ENCODE measurements around the gene MYO7B. TPM values are rescaled to one million over a fixed set of nuclear protein-coding genes. Genes with fewer than 3 reads are reported as not detected.
A peak's percentile ranks its signal among the peaks of the same experiment; 100 is the strongest.

The MYO7B gene
- total and polyA plus RNA-seq, 5 experiments from 2014 or later, result 0.21 to 0.58 (median 0.34) TPM; not detected in 1

- H3K4me3 Mint-ChIP-seq, result no peak overlapping the region
- DNase-seq (no peak), ATAC-seq (no peak)
- no peak overlapping the region for H3K27ac Mint-ChIP-seq
- H3K9me3 Mint-ChIP-seq, result peaks cover 0 to 9% (median 5%) of the 10 kb centered on the region in 9 donors
- H3K4me1 Mint-ChIP-seq, result peaks cover 0 to 9% (median 2%) of the 10 kb centered on the region in 4 donors
- POLR2A ChIA-PET, result interaction anchor here (1.2 kb wide), 1 partner anchor 40 kb away, joined by 4 read pairs; no protein-coding TSS in a partner anchor
- no peaks in the 10 kb centered on the region for H3K27me3 Mint-ChIP-seq
- H3K36me3 Mint-ChIP-seq, result peaks cover 0 to 8% (median 0%) of the 10 kb centered on the region in 3 donors
Observed at GRCh38 chr2:127599211-127599610, 63.7 kb downstream of the MYO7B start.

- Mint-ChIP-seq H3K27me3 (no peaks in the 10 kb centered on the region), H3K27ac (peak overlapping the region in 2 of 10 donors; percentile 5 to 21), H3K36me3 (peaks cover 0 to 8% (median 0%) of the 10 kb centered on the region in 3 donors), H3K9me3 (peaks cover 0 to 9% (median 5%) of the 10 kb centered on the region in 9 donors), H3K4me3 (no peak overlapping the region), H3K4me1 (peaks cover 4 to 17% (median 8%) of the 10 kb centered on the region in 4 donors)
- ATAC-seq (no peak), DNase-seq (peak in 1 of 10 donors; percentile 11)
- POLR2A ChIA-PET, result no interaction called here
Observed at GRCh38 chr2:127604986-127605385, 69.5 kb downstream of the MYO7B start.

GRCh38 chr2:127605691-127606263 lies 70.3 kb downstream of the MYO7B start:
- no peak overlapping the region for H3K27ac Mint-ChIP-seq
- peak in 1 of 10 donors; percentile 13 for DNase-seq
- peaks cover 0 to 9% (median 5%) of the 10 kb centered on the region in 9 donors for H3K9me3 Mint-ChIP-seq
- no peak overlapping the region for H3K4me3 Mint-ChIP-seq
- no peak for ATAC-seq
- peaks cover 0 to 8% (median 0%) of the 10 kb centered on the region in 3 donors for H3K36me3 Mint-ChIP-seq
- H3K4me1 Mint-ChIP-seq, result peaks cover 4 to 17% (median 8%) of the 10 kb centered on the region in 4 donors
- POLR2A ChIA-PET, result no interaction called here
- no peaks in the 10 kb centered on the region for H3K27me3 Mint-ChIP-seq

GRCh38 chr2:127606625-127607398 lies 71.3 kb downstream of the MYO7B start:
- Mint-ChIP-seq H3K36me3 (peaks cover 0 to 8% (median 0%) of the 10 kb centered on the region in 3 donors), H3K4me3 (no peak overlapping the region), H3K4me1 (peaks cover 4 to 17% (median 8%) of the 10 kb centered on the region in 4 donors), H3K27ac (no peak overlapping the region), H3K9me3 (peaks cover 0 to 12% (median 5%) of the 10 kb centered on the region in 9 donors), H3K27me3 (no peaks in the 10 kb centered on the region)
- POLR2A ChIA-PET, result interaction anchor here (1.0 kb wide), 1 partner anchor 15 kb away, joined by 3 read pairs; no protein-coding TSS in a partner anchor
- DNase-seq (no peak), ATAC-seq (no peak)

- peak in 1 of 10 donors; percentile 48 for DNase-seq
- Mint-ChIP-seq H3K4me3 (no peak overlapping the region), H3K36me3 (peaks cover 0 to 7% (median 0%) of the 10 kb centered on the region in 3 donors), H3K27me3 (no peaks in the 10 kb centered on the region), H3K9me3 (peaks cover 0 to 12% (median 5%) of the 10 kb centered on the region in 9 donors), H3K4me1 (peaks cover 4 to 17% (median 8%) of the 10 kb centered on the region in 4 donors), H3K27ac (peak overlapping the region in 3 of 10 donors; percentile 7 to 32 (median 18))
- ATAC-seq, result no peak
- POLR2A ChIA-PET, result interaction anchor here (1.0 kb wide), 1 partner anchor 14 kb away, joined by 3 read pairs; no protein-coding TSS in a partner anchor
Observed at GRCh38 chr2:127607399-127607908, 72.0 kb downstream of the MYO7B start.

GRCh38 chr2:127608061-127609030 lies 72.9 kb downstream of the MYO7B start:
- no peak overlapping the region for H3K4me3 Mint-ChIP-seq
- ATAC-seq (no peak), DNase-seq (peak in 1 of 10 donors; percentile 41)
- peak overlapping the region in 2 of 10 donors; percentile 21 to 60 for H3K27ac Mint-ChIP-seq
- peaks cover 4 to 17% (median 8%) of the 10 kb centered on the region in 4 donors for H3K4me1 Mint-ChIP-seq
- POLR2A ChIA-PET, result interaction anchor here (1.6 kb wide), 1 partner anchor 45 kb away, joined by 3 read pairs; no protein-coding TSS in a partner anchor
- peaks cover 4 to 12% (median 7%) of the 10 kb centered on the region in 9 donors for H3K9me3 Mint-ChIP-seq
- peaks cover 0 to 6% (median 5%) of the 10 kb centered on the region in 3 donors for H3K36me3 Mint-ChIP-seq
- no peaks in the 10 kb centered on the region for H3K27me3 Mint-ChIP-seq

GRCh38 chr2:127609031-127609751 lies 73.7 kb downstream of the MYO7B start:
- Mint-ChIP-seq H3K4me3 (no peak overlapping the region), H3K9me3 (peaks cover 5 to 18% (median 13%) of the 10 kb centered on the region in 9 donors), H3K4me1 (peaks cover 4 to 16% (median 7%) of the 10 kb centered on the region in 4 donors), H3K27me3 (no peaks in the 10 kb centered on the region), H3K27ac (peak overlapping the region in 4 of 10 donors; percentile 8 to 51 (median 30)), H3K36me3 (peaks cover 0 to 10% (median 10%) of the 10 kb centered on the region in 3 donors)
- DNase-seq, result no peak
- POLR2A ChIA-PET, result interaction anchor here (1.6 kb wide), 1 partner anchor 45 kb away, joined by 3 read pairs; no protein-coding TSS in a partner anchor
- peak; percentile 35 to 38 for ATAC-seq

GRCh38 chr2:127609818-127610217 lies 74.3 kb downstream of the MYO7B start:
- Mint-ChIP-seq H3K4me3 (no peak overlapping the region), H3K4me1 (peaks cover 2 to 11% (median 6%) of the 10 kb centered on the region in 4 donors), H3K27ac (peak overlapping the region in 4 of 10 donors; percentile 8 to 51 (median 30)), H3K9me3 (peaks cover 5 to 23% (median 13%) of the 10 kb centered on the region in 9 donors), H3K36me3 (peaks cover 0 to 10% (median 10%) of the 10 kb centered on the region in 3 donors), H3K27me3 (no peaks in the 10 kb centered on the region)
- POLR2A ChIA-PET, result interaction anchor here (1.6 kb wide), 1 partner anchor 44 kb away, joined by 3 read pairs; no protein-coding TSS in a partner anchor
- DNase-seq, result peak in 1 of 10 donors; percentile 37
- no peak for ATAC-seq

GRCh38 chr2:127610561-127610960 lies 75.1 kb downstream of the MYO7B start:
- POLR2A ChIA-PET, result no interaction called here
- Mint-ChIP-seq H3K36me3 (peaks cover 0 to 10% (median 10%) of the 10 kb centered on the region in 3 donors), H3K4me1 (peaks cover 4 to 16% (median 13%) of the 10 kb centered on the region in 4 donors), H3K27ac (no peak overlapping the region), H3K27me3 (no peaks in the 10 kb centered on the region), H3K4me3 (no peak overlapping the region), H3K9me3 (peaks cover 5 to 23% (median 13%) of the 10 kb centered on the region in 9 donors)
- ATAC-seq (no peak), DNase-seq (no peak)

GRCh38 chr2:127611076-127611925 lies 75.8 kb downstream of the MYO7B start:
- POLR2A ChIA-PET, result no interaction called here
- H3K4me1 Mint-ChIP-seq, result peaks cover 9 to 23% (median 20%) of the 10 kb centered on the region in 4 donors
- H3K27ac Mint-ChIP-seq, result no peak overlapping the region
- H3K36me3 Mint-ChIP-seq, result peaks cover 0 to 10% (median 10%) of the 10 kb centered on the region in 3 donors
- no peak overlapping the region for H3K4me3 Mint-ChIP-seq
- H3K27me3 Mint-ChIP-seq, result no peaks in the 10 kb centered on the region
- peaks cover 5 to 23% (median 13%) of the 10 kb centered on the region in 9 donors for H3K9me3 Mint-ChIP-seq
- peak in 1 of 10 donors; percentile 21 for DNase-seq
- ATAC-seq, result no peak

All from naive thymus-derived CD8-positive, alpha-beta T cell (primary cell).